Left ventricle myocardium superior (tissue), 1 donor: ENCODE measurements around the gene TMEM232. TPM values are rescaled to one million over a fixed set of nuclear protein-coding genes. Genes with fewer than 3 reads are reported as not detected.

Experiments used
- ATAC-seq: fragments of 200-7000 bp; cut with Tn5 transposase; one replicate; pipeline ENCODE4 v1.9.1; 2020; ENCODE audit warnings: mild to moderate bottlenecking, moderate library complexity
- DNase-seq: peaks from one replicate; pipeline ENCODE4 v3.0.0-alpha.2; 2020
- intact Hi-C: fragments of 100-400 bp; cut with micrococcal nuclease; formaldehyde crosslinking; loops from one replicate; pipeline ENCODE4 v1.11.0; 2022
- total RNA-seq: library from RNA; stranded (reverse); fragmentation: NEBNext Ultra II Directional; extraction: Animal tissue kit (Norgen Biotek cat#: 25700); gene quantifications from one replicate; pipeline ENCODE4 v1.2.1, GENCODE V29; 2021
- donor health status: DM: no; HTN: yes; CAD: no; lungs with severe emphysema.

Gene TMEM232
- total RNA-seq, 1 donor from 2014 or later = 2.9 TPM

DNA sequence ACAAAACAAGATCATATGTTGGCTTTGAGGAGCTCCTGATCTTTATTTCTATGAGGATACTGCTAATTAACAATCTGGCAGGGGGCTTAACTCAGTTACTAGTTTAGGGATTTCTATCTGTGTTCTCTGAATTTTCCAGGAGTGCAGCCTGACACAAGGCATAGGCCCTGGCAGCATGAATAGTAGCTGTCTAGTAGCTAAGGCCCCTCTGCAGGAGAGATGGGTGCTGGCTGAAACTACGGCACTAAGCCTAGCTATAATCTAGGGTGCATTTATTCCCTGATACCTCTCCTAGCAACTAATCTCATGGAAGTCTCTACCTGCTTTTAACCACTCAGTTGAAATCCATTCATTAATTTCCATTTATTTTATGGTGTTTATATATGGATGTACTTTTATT lies 268.2 kb downstream of the TMEM232 start:
- ATAC-seq (no peak), DNase-seq (no peak)
- intact Hi-C loops = no loop called here

DNA sequence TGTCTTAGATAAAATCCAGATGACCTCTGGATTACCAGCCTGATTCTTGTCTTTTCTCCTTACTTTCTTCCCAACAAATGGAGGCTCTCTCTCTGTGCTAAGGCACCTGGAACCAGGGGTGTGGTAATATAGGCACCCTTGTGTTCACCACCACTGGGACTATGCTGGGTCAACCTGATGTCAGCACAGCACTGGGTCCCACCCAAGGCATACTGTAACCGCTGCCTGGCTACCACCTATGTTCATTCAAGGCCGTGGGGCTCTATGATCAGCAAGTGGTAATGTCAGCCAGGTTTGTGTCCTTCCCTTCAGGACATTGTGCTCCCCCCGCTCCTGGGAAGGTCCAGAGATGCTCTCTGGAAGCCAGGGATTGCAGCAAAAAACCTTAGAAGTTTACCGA lies 283.6 kb downstream of the TMEM232 start:
- ATAC-seq (no peak), DNase-seq (no peak)
- intact Hi-C loops = no loop called here

DNA sequence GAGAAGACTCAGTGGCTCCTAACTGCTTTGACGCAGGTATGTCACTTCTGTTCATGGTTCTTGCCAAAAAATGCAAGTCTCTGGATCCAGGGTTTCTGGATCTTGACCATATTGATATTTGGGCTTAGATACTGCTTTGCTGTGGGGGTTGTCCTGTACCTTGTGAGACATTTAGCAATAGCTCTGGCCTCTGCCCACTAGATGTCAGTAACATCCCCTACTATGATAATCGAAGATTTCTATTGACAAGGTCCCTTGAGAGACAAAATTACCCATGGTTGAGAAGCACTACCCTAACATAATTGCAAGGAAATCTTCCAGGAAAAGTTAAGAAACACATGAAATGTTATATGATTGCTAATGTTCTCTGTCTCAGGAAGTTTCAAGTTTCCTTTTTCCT lies 285.4 kb downstream of the TMEM232 start:
- DNase-seq = no peak
- peak; percentile 40 for ATAC-seq
- intact Hi-C loops = no loop called here

DNA sequence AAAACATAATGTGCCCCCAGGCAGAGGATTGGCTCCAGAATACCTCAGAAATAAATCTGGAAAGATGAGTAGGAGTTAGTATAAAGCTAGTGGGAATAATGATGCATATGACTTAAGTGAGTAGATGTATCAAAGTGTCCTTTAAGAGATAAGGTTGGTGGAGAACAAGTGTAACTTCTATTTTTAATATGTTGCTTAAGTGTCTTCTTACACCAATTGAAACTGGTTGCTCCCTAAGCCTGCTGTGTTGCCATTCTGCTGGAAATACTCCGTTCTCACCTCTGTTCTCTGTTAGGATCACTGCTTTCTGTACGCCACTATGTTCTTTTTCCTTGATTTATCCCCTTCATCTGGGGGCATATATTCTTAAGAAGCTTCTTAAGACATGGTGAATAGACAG lies 286.4 kb downstream of the TMEM232 start:
- intact Hi-C loops = no loop called here
- no peak for DNase-seq
- peak; percentile 93 for ATAC-seq

DNA sequence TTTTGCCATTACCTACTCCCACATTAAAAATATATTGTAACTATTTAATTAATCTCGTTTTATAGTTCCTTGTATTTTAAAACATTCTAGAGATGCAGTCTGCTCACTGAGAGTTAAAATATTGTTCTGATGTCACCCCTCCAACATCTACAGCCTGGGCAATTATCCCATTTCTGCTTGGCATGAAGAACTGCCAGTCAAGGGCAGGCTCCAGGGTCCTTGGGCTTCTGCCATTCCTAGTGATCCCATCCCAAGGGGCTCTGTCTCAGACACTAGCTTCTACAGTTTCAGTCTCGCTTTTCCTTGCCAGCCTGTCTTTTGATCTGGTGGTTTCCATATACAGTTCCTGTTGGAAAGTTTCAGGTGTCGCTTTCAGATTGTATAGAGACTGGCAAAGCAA lies 287.2 kb downstream of the TMEM232 start:
- intact Hi-C loops = no loop called here
- no peak for DNase-seq
- peak; percentile 77 for ATAC-seq

DNA sequence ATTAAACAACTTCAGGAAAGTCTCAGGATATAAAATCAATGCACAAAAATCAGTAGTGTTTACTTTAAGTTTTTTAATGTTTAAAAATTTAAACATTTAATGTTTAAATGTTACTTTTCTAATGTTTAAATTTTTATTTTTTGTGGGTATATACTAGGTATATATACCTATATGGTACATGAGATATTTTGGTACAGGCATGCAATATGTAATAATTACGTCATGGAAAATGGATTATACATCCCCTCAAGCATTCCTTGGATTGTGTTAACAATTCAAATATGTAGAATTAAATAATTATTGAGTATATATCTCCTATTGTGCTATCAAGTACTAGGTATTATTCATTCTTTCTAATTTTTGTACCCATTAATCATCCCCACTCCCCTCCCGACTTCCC lies 291.3 kb downstream of the TMEM232 start:
- DNase-seq = no peak
- no peak for ATAC-seq
- intact Hi-C loops = no loop called here

DNA sequence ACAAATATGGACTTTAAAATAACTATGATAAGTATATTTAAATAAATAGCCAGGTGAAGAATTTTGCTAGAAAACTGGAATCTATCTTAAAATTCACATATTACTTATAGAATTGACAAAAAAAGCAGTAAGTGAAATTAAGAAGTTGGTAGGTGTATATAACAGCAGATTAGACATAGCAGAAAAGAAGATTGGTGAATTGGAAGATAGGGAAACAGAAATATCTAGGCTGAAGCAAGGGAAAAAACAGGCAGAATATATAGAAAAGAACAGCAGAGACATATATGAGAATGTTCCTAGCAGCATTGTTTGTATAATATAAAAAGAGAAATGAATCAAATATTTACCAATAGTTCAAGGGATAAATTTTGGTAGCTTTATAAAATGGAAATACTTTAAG lies 294.9 kb downstream of the TMEM232 start:
- intact Hi-C loops = no loop called here
- no peak for DNase-seq
- no peak for ATAC-seq

DNA sequence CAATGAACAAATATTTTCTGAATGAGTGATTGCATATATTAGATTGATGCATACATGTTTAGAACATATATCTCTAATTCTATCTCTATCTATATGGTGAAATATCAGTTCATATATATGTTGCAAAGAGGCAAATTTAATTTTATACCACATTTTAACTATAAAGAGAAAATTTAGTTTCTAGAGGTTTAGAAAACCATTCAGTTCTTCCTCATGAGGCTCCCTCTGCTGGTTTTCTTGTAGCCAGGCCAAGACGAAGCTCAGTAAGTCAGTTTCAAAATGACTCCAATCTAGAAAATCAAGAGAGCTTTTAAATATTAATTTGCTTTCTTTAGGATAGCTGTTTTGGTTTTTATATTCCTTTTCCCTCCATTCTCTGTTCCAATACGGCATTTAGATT lies 312.1 kb downstream of the TMEM232 start:
- ATAC-seq = no peak
- intact Hi-C loops = no loop called here

DNA sequence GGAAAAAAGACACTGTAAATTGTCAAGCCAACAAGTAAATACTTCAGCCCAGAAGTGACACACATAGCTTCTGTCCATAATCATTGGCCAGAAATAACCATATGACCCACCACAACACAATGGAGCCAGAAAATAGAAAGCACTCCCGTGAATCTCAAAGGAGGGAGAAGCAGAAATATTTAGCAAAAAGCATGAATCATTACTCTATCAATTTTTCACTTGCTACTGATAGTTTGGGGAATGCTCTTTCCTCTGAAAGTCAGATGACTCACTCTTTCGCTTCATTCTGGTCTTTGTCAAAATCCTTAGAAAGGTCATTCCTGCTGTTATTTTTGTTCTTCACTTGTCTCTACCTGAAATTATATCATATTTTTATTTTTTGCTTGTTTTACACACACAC lies 312.6 kb downstream of the TMEM232 start:
- DNase-seq = no peak
- ATAC-seq = no peak
- intact Hi-C loops = no loop called here

More for the DNA sequence above, 312.1 kb downstream of the TMEM232 start:
- no peak for DNase-seq

DNA sequence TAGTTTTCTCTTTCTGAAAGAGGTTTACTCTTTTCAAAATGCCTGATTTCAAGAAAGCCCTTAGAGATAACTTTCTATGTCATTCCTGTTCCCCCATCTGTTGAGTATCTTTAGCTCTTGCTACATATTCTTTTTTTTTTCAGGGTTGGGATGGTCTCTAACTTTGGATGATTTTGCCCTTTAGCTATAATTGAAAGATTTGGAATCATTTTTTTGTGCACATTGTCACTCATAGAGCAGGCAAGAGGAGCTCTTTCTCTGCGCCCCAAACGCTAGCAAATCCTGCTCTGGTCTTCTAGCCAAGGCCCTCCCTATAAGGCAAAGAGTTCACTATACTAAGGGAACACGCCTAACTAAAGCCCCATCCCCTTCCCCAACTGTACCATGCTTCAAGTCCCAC lies 316.9 kb downstream of the TMEM232 start:
- no peak for ATAC-seq
- intact Hi-C loops = no loop called here
- no peak for DNase-seq

DNA sequence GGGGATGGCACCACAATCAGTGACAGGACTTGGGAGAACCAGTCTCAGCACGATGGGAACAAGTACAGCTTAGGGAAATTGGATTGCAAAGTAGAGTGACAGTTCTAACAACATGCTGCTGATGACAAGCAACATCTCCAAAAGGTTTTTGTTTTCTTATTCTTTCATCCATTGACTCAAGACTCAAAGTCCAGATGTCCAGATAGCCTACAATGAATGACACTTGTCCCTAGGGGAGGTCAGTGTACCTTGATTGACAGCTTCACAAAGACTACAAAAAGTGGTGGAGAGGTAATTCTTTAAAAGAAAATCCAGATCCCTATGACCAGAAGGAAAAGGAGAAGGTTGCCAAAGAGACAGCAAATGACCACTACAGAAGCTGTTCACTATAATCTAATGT lies 323.9 kb downstream of the TMEM232 start:
- intact Hi-C loops = no loop called here
- ATAC-seq (no peak), DNase-seq (no peak)

DNA sequence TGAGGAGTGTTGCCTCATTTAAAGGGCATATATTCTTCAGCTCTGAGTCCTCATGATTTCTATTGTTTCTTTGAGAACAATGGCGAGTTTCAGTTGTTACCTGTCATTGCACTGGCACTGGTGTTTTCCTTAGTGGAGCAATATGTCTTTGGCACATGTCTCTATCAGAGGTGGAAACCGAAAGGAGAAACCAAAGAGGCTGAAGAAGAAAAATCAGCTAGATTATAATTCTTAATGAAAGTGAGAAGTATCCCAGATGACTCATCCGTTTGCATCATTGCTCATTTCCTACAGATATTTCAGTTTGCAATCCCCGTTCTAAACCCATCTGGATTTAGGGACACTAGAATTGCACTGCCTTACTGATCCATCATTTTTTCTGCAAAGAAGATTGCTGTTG lies 324.6 kb downstream of the TMEM232 start:
- no peak for DNase-seq
- intact Hi-C loops = no loop called here
- no peak for ATAC-seq

DNA sequence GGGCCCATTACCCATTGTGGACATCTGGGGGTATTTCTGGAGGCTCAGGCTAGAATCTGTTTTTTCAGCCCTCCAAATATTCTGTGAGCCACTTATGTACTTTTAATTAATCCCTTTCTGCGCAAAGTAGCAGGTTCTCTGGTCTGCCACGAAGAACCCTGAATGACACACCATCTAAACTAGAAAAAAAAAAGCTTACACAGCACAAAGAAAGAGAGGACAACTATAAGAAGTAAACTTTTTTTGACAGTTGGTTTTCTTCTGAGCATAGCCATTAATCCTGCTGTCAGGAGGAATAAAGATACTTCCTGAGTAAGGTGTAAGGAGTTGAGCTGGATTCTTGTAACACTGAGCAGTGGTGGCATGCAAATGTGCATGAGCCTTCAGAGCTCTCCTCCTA lies 327.5 kb downstream of the TMEM232 start:
- ATAC-seq (no peak), DNase-seq (no peak)
- intact Hi-C loops = no loop called here

DNA sequence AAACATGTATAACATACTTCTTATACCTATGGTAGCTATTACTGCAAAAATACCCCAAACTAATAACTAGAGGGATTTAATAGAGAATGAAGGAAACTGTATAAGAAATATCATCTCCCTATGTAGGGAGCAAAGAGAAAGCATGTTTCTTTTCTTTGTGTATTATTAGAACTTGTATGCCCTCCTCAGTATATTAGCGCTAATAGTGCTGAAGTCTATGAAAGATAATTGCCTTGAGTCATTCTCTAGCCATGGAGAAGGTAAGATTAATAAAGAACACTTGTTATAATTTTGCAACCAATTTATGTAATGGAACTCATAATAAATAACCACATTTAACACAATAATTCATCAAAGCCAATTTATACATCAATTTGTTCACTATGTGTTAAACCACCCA lies 329.2 kb downstream of the TMEM232 start:
- DNase-seq = no peak
- no peak for ATAC-seq
- intact Hi-C loops = no loop called here

DNA sequence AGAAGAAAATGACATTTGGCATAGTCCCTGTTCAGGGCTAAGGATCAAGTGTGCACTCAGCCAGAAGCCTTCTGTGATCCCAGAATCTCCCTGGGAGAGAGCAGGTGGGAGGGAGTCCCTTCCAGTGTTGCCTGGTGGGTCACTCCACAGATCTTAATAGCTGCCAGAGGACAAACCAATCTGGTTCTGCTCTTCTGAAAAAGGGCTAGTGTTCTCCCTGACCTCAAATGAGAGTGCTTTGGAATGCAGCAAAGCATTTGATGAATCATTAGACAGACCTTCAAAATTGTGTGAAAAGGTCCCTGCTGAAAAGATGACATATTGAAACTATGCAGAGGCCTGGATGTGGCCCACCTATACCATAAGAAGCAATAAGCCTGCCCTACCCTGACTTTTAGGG lies 339.7 kb downstream of the TMEM232 start:
- intact Hi-C loops = no loop called here
- no peak for DNase-seq
- no peak for ATAC-seq

DNA sequence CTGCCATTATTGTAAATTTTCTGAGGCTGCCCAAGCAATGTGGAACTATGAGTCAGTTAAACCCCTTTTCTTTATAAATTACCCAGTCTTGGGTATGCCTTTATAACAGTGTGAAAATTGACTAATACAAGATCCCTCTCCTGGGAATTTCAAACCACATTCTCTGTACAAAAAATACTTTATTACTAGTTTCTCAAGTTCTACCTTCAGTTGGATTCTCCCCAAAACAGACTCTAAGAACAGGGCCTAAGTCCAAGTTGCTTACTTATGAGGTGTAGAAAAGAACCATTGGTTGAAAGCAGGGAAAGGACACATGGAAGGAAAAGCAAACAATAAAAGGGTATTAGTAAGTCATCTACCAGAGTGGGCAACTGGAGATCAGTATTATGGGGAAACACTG lies 343.2 kb downstream of the TMEM232 start:
- DNase-seq (no peak), ATAC-seq (no peak)
- intact Hi-C loops = no loop called here

DNA sequence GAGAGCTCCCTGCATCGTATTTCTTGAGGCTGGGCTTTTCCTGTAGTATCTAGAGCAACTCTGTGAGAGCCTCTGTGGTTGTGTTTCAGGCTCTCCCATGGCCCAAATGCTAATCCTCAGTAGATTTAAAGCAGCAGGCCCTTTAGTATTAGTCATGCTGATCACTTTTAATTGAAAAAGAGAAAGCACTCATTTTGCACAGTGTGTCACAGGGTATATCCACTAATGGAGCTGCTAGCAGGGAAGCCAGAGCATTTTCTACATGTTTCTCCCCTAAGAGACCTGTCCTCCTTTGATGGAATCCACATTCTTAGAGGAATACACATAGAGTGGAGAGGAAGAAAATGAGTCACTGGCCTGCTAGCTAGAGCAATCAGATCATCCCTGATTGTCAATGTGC lies 348.5 kb downstream of the TMEM232 start:
- intact Hi-C loops = no loop called here
- DNase-seq = no peak
- no peak for ATAC-seq

DNA sequence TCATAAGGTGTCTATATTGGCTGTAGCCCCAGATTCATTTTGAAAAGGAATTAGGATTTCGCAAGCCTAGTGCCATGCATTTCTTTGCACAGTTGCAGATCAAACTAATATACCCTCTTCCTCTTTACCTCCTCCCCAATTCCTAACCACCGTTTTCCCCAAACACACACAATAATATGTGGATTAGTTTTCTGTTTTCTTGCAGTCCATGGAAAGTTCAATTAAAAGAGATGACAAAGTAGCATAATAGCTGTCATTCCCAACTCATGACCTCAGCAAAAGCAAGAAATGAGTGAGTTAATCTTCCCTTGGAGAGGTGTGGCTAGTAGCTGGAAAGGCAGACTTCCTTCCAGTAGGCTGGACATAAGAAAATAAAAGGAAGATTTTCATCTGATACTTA lies 349.1 kb downstream of the TMEM232 start:
- no peak for ATAC-seq
- intact Hi-C loops = no loop called here
- DNase-seq = no peak

DNA sequence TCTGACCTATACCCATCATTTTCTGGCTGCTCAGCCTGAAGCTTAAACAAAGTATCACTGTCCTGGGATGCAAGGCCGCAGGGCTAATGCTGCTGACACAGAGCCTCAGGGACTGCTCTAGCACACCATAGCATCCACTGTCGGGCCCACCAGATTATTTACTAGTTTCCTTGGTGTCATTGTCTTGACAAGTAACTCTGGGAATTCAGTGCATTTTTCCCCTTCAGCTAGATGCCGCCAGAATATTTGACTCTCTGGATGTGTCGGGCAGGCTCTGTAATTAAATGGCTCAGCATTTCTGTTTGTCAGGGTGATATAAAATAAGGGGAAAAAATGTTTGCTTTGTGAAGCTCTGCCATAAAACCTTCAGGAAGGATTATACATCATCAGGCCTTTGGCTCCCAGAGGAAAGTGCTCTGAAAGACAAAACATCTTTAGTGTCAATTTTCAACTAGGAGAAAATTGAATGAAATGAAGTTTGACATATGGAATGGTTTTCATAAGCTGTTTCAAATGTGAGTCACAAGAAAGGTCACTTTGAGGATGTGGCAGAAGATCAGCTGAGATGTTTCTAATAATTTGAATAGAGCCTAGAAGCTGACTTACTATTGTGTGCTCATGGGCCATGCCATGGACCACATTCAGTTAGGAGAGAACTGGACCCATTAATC lies 350.1 kb downstream of the TMEM232 start:
- intact Hi-C loops = no loop called here
- no peak for DNase-seq
- no peak for ATAC-seq

DNA sequence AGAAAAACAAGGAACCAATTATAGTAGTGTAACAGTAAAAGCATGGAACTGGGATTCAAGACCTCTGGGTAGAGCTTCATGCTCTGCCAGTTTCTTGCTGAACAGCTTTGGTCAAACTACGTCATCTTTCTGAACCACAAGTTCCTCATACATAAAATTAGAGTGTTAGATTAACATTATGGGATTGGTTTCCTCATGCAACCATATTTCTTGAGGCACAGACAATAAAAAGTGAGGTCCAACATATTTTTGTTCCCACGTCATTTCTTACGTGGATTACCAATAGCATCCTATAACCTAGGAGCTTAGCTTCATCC lies 354.8 kb downstream of the TMEM232 start:
- intact Hi-C loops = no loop called here
- DNase-seq (no peak), ATAC-seq (no peak)

DNA sequence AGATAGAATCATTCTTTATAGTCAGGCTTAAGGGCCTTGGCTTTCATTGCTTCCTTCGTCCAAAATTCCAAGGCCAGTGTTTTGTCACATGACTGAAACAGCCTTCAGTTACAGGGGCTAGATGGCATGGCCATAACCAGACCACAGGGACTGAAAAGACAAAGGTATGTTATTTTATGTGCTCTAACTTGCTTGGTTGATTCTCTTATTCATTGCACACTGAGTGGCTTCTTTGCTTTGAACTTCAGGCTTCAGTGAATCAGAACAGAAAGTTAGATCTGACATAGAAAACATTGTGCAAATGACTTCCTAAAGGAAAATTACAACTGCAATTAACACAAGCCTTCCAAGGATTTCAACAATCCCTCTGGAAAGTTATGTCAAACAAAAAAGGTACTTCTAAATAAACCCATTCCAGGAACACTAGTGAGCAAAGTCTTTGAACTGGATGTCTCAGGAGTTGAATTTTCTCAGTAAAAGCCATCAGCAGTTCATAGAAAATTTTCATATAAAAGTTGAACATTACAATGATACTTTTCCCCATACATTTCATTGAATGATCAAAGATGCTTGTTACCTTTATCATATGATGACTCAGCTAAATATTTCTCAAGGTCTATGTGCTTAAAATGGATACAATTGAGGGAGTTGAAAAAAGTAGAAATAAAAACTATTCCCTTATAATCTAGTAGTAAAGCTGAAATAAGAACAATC lies 355.3 kb downstream of the TMEM232 start:
- ATAC-seq (no peak), DNase-seq (no peak)
- intact Hi-C loops = no loop called here
